Astrocyte (in vitro differentiated cells and primary cell): Measurements from ENCODE around the gene TMEM81.

Experiments used
- CTCF ChIP-seq: IDR thresholded peaks from 2 replicates; pipeline ENCODE4 v1.5.1; 2011; ENCODE audit warnings: low read depth, mild to moderate bottlenecking, inconsistent platforms, low read length, moderate library complexity; ENCODE audit not compliant: insufficient read depth
- EZH2 ChIP-seq: IDR thresholded peaks from 2 replicates; pipeline ENCODE4 v1.6.1; 2012; ENCODE audit warnings: mild to moderate bottlenecking, low read length, inconsistent platforms; ENCODE audit not compliant: insufficient read depth

- no peak for TF ChIP-seq CTCF
- TF ChIP-seq EZH2, result no peak
Measured at GRCh38 chr1:205058853-205059252, 25.4 kb downstream of the TMEM81 start.
